ENCODE results near the gene NADK.
A peak's percentile ranks its signal among the peaks of the same experiment; 100 is the strongest.
"Not testable (repeated sequence)": the region's sequence is repeated elsewhere in the genome, so short reads cannot be mapped to it uniquely, and the experiment has no call there.

NADK gene

GRCh38 chr1:1738799-1739337, 39.4 kb downstream of the NADK start:
- H3K4me3 ChIP-seq (ENCODE audit: control insufficient read depth, low read depth, low read length); DNase-seq (ENCODE audit: low read depth): not testable (repeated sequence)

GRCh38 chr1:1737675-1738590, 40.3 kb downstream of the NADK start:
- H3K4me3 ChIP-seq (ENCODE audit: control insufficient read depth, low read depth, low read length); DNase-seq (ENCODE audit: low read depth): not testable (repeated sequence)

GRCh38 chr1:1732381-1732780, 45.9 kb downstream of the NADK start:
- no peak for TF ChIP-seq CTCF (conservative IDR thresholded peaks at IDR 0.05; ENCODE audit: control insufficient read depth, insufficient read depth, low read depth, low read length)
- no peak overlapping the region for H3K4me3 ChIP-seq (ENCODE audit: control insufficient read depth, low read depth, low read length)

GRCh38 chr1:1730870-1731269, 47.4 kb downstream of the NADK start:
- no peak for TF ChIP-seq CTCF (conservative IDR thresholded peaks at IDR 0.05; ENCODE audit: control insufficient read depth, insufficient read depth, low read depth, low read length)
- no peak for DNase-seq (ENCODE audit: low read depth)
- no peak overlapping the region for H3K4me3 ChIP-seq (ENCODE audit: control insufficient read depth, low read depth, low read length)

More at GRCh38 chr1:1732381-1732780, 45.9 kb downstream of the NADK start:
- DNase-seq (ENCODE audit: low read depth), result no peak

GRCh38 chr1:1730230-1730629, 48.0 kb downstream of the NADK start:
- DNase-seq (ENCODE audit: low read depth); H3K4me3 ChIP-seq (ENCODE audit: control insufficient read depth, low read depth, low read length): not testable (repeated sequence)

GRCh38 chr1:1729116-1729816, 49.0 kb downstream of the NADK start:
- H3K4me3 ChIP-seq (ENCODE audit: control insufficient read depth, low read depth, low read length), result not testable (repeated sequence)
- DNase-seq (ENCODE audit: low read depth), result peak; percentile 5

- H3K4me3 ChIP-seq (ENCODE audit: control insufficient read depth, low read depth, low read length), result not testable (repeated sequence)
- peak; percentile 86 for DNase-seq (ENCODE audit: low read depth)
Observed at GRCh38 chr1:1728308-1729005, 49.8 kb downstream of the NADK start.

GRCh38 chr1:1727131-1727651, 51.1 kb downstream of the NADK start:
- not testable (repeated sequence) for H3K4me3 ChIP-seq (ENCODE audit: control insufficient read depth, low read depth, low read length)
- peak; percentile 45 for DNase-seq (ENCODE audit: low read depth)

- not testable (repeated sequence) for H3K4me3 ChIP-seq (ENCODE audit: control insufficient read depth, low read depth, low read length); DNase-seq (ENCODE audit: low read depth)
Observed at GRCh38 chr1:1726088-1726487, 52.2 kb downstream of the NADK start.

GRCh38 chr1:1724035-1724864, 54.0 kb downstream of the NADK start, which contains the start of gene CDK11A:
Gene CDK11A (minus strand): TSS chr1:1724357. CDS start chr1:1722818, 1,539 bp downstream.
- H3K4me3 ChIP-seq (ENCODE audit: control insufficient read depth, low read depth, low read length), result peak within 1 kb of the TSS; percentile 66
- DNase-seq (ENCODE audit: low read depth), result peak; percentile 100
